MG63 (cell line): ENCODE data around the gene ALAS1. TPM values are rescaled to one million over a fixed set of nuclear protein-coding genes. Genes with fewer than 3 reads are reported as not detected.

Experiments
- total RNA-seq: library from RNA; depleted of rRNA; stranded (reverse); fragments of >200 nt; shearing (Covaris generic); gene quantifications from 2 replicates; pipeline ENCODE4 v1.2.3, GENCODE V29; 2014; ENCODE audit warnings: low replicate concordance; rRNA removed

Gene ALAS1
- total RNA-seq, 1 experiment from 2014 or later, result 34.0 TPM

Other genes with a start within 250 kb of the ALAS1 start
- not detected in 2 replicates for gene GPR62, start 242.8 kb upstream of the ALAS1 start, total RNA-seq
- 24.8 and 28.1 TPM in 2 replicates for gene PCBP4, start 230.7 kb upstream of the ALAS1 start, total RNA-seq
- gene ABHD14B, start 224.1 kb upstream of the ALAS1 start, total RNA-seq, result 10.0 and 15.6 TPM in 2 replicates
- 6.5 TPM in 1 of 2 replicates, not detected in the other for gene ABHD14A, start 223.1 kb upstream of the ALAS1 start, total RNA-seq
- gene ACY1, start 214.6 kb upstream of the ALAS1 start, total RNA-seq, result 17.2 and 46.4 TPM in 2 replicates
- gene RPL29, start 202.3 kb upstream of the ALAS1 start, total RNA-seq, result 598 and 1,092 TPM in 2 replicates
- gene DUSP7, start 141.6 kb upstream of the ALAS1 start, total RNA-seq, result 2.1 and 9.7 TPM in 2 replicates
- 14.2 and 19.8 TPM in 2 replicates for gene POC1A, start 43.7 kb upstream of the ALAS1 start, total RNA-seq
- not detected in 2 replicates for gene TLR9, start 27.5 kb downstream of the ALAS1 start, total RNA-seq
- 37.4 and 100 TPM in 2 replicates for gene TWF2, start 41.0 kb downstream of the ALAS1 start, total RNA-seq
- gene PPM1M, start 47.6 kb downstream of the ALAS1 start, total RNA-seq, result 7.9 and 16.2 TPM in 2 replicates
- gene WDR82, start 80.5 kb downstream of the ALAS1 start, total RNA-seq, result 27.6 and 40.0 TPM in 2 replicates
- gene GLYCTK, start 89.7 kb downstream of the ALAS1 start, total RNA-seq, result 2.3 and 10.6 TPM in 2 replicates
- 0.49 and 1.2 TPM in 2 replicates for gene DNAH1, start 118.2 kb downstream of the ALAS1 start, total RNA-seq
- 33.8 and 41.0 TPM in 2 replicates for gene BAP1, start 211.8 kb downstream of the ALAS1 start, total RNA-seq
- gene PHF7, start 212.5 kb downstream of the ALAS1 start, total RNA-seq, result 4.8 and 5.5 TPM in 2 replicates
- not detected in 2 replicates for gene SEMA3G, start 246.9 kb downstream of the ALAS1 start, total RNA-seq